SU-DHL-6 (cell line): ENCODE measurements around the gene SULT1A3.
"Not testable (repeated sequence)": the region's sequence is repeated elsewhere in the genome, so short reads cannot be mapped to it uniquely, and the experiment has no call there.

Experiments used
- EZH2phosphoT487 ChIP-seq: fragments of 200-600 bp; sonication (generic), shearing (Covaris generic); conservative IDR thresholded peaks from 2 replicates; pipeline ENCODE4 v1.6.1; 2018; ENCODE audit warnings: mild to moderate bottlenecking, antibody characterized with exemption, low read length, moderate library complexity, mixed read lengths
- TF ChIP-seq, protein P1 (sequence below): fragments of 200-600 bp; sonication (generic); IDR thresholded peaks from one replicate; pipeline ENCODE4 v1.5.1; 2017; ENCODE audit warnings: antibody characterized with exemption, mild to moderate bottlenecking, low read length, moderate library complexity; ENCODE audit not compliant: insufficient read depth, poor library complexity, severe bottlenecking

- TF ChIP-seq, protein P1, sequence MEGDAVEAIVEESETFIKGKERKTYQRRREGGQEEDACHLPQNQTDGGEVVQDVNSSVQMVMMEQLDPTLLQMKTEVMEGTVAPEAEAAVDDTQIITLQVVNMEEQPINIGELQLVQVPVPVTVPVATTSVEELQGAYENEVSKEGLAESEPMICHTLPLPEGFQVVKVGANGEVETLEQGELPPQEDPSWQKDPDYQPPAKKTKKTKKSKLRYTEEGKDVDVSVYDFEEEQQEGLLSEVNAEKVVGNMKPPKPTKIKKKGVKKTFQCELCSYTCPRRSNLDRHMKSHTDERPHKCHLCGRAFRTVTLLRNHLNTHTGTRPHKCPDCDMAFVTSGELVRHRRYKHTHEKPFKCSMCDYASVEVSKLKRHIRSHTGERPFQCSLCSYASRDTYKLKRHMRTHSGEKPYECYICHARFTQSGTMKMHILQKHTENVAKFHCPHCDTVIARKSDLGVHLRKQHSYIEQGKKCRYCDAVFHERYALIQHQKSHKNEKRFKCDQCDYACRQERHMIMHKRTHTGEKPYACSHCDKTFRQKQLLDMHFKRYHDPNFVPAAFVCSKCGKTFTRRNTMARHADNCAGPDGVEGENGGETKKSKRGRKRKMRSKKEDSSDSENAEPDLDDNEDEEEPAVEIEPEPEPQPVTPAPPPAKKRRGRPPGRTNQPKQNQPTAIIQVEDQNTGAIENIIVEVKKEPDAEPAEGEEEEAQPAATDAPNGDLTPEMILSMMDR = not testable (repeated sequence)
- not testable (repeated sequence) for TF ChIP-seq EZH2phosphoT487
Observed at GRCh38 chr16:30199049-30199448, at the start of gene SULT1A3.
